Astrocyte of the cerebellum (primary cell): ENCODE measurements around the gene SHC2.
"Not testable (repeated sequence)": the region's sequence is repeated elsewhere in the genome, so short reads cannot be mapped to it uniquely, and the experiment has no call there.

Source experiments
- DNase-seq: peaks from one replicate; pipeline ENCODE4 v3.0.0-alpha.2; 2011; ENCODE audit warnings: low read depth
- H3K4me3 ChIP-seq: 2 replicates; pipeline ENCODE4 v1.5.1; 2011; ENCODE audit warnings: mild to moderate bottlenecking, low read depth, low read length, moderate library complexity
- in situ Hi-C: cut with HindIII; loops from 2 replicates; pipeline ENCODE4 v1.10.0; 2017; ENCODE audit warnings: low sequenced_read_pairs
- TF ChIP-seq, protein P1 (sequence below): IDR thresholded peaks from 2 replicates; pipeline ENCODE4 v1.5.1; 2012; ENCODE audit warnings: low read length, low read depth, moderate library complexity, mild to moderate bottlenecking; ENCODE audit errors: missing control alignments

The SHC2 gene

DNA sequence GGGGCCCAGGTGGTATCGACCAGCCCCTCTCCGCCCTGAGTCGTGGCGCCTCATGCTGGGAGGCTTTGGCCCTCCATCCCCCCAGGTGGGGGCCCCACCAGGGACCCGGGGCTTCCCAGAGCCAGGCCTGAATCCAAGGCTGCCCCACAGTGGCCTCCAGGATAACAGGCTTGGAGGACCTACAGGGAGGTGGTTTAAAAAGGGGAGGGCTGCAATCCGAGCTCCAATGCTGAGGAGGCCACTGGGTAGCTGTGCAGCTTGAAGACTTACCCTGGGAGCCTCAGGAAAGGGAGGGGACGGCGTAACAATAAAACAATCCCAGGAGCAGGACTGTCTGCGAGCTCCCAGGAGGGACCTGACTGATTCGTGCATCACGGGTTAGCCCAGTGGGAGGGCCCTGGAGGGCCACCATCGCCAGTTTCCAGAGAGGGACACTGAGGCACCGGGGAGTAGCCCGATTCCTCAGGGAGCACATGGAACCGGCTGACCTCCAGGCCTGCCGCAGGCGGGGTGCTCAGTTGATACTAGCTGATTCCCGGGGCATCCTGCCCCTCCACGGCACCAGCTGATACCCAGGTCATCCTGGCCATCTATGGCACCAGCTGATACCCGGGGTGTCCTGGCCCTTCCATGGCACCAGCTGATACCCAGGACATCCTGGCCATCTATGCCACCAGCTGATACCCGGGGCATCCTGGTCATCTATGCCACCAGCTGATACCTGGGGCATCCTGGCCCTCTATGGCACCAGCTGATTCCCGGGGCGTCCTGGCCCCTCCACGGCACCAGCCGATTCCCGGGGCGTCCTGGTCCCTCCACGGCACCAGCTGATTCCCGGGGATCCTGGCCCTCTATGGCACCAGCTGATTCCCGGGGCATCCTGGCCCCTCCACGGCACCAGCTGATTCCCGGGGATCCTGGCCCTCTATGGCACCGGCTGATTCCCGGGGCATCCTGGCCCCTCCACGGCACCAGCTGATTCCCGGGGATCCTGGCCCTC, 48.2 kb downstream of the SHC2 start:
- H3K4me3 ChIP-seq = no peak overlapping the region
- TF ChIP-seq, protein P1, sequence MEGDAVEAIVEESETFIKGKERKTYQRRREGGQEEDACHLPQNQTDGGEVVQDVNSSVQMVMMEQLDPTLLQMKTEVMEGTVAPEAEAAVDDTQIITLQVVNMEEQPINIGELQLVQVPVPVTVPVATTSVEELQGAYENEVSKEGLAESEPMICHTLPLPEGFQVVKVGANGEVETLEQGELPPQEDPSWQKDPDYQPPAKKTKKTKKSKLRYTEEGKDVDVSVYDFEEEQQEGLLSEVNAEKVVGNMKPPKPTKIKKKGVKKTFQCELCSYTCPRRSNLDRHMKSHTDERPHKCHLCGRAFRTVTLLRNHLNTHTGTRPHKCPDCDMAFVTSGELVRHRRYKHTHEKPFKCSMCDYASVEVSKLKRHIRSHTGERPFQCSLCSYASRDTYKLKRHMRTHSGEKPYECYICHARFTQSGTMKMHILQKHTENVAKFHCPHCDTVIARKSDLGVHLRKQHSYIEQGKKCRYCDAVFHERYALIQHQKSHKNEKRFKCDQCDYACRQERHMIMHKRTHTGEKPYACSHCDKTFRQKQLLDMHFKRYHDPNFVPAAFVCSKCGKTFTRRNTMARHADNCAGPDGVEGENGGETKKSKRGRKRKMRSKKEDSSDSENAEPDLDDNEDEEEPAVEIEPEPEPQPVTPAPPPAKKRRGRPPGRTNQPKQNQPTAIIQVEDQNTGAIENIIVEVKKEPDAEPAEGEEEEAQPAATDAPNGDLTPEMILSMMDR = no peak
- DNase-seq = no peak
- in situ Hi-C loops = no loop called here

DNA sequence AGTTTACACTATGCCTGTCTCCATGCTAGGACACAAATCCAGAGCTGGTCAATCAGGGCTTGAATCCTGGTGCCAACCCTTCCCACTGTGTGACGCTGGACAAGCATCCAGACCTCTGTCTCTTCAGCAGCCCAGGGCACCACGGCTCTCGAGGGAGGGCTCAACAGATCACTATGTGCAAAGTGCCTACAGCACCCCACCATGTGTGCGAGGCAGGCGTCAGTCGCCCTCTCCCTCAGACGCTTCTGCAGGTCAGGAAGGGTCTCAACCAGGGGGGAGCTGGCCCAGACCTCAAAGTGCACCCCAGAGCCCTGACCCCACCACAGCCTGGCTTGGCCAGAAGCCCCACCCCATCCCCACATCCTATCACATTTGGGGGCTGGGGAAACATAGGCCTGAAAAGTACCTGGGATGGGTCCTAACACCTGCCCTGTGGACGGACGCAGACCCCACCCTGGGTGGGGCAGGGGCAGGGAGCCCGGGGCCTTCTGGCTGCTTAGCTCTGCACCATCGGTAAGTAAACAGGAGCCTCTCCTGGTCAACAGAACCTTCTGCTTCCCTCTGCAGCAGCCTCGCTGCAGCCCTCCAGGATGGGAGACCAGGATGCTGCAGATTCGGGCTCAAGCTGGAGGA, 49.0 kb downstream of the SHC2 start:
- TF ChIP-seq, protein P1 = no peak
- no peak overlapping the region for H3K4me3 ChIP-seq
- DNase-seq = no peak
- in situ Hi-C loops = no loop called here

DNA sequence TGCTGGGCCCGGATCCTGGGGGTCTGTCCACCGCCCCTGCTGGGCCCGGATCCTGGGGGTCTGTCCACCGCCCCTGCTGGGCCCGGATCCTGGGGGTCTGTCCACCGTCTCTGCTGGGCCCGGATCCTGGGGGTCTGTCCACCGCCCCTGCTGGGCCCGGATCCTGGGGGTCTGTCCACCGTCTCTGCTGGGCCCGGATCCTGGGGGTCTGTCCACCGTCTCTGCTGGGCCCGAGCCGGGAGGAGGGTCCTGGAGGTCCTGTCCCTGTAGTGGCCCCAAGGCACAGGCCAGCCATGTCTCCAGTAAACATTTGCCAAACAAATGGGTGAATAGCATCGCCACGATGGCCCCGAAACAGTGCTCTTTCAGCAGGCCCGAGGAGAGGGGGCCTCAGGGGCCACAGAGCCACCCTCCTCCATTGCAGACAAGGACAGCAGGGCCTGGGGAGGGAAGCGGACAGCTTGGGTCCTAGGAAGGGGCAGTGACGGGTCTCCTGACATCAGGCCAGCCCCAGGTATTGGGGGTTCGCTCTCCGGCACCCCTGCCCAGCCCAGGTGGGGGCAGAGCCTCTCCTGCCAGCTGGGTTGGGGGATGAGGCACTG, 49.6 kb downstream of the SHC2 start:
- in situ Hi-C loops, DNase-seq, H3K4me3 ChIP-seq: not testable (repeated sequence)

DNA sequence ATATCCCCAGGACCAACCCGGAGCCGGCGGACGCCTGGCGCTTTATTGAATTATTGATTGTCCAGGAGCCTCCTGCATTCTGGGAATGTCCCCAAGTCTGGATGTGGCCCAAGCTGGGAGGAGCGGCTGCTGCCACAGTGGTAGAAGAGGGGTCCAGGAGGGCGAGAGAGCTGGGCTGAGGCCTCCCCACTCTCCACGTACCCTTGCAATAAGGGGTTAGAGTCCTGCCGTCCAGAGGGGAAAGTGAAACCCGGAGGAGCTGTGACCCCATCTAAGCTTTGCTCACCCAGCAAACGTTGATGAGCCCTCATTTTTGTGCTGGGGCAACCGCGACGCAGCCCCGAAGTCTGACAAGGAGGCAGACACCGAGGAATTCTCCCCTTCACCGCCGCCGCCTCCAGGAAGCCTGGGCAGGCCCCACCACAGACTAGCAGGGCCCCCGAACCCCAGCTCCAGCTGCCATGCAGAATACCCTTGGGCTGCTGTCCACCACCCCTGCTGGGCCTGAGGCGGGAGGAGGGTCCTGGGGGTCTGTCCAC, 50.5 kb downstream of the SHC2 start:
- in situ Hi-C loops = no loop called here
- TF ChIP-seq, protein P1 = no peak
- DNase-seq = no peak
- no peak overlapping the region for H3K4me3 ChIP-seq

DNA sequence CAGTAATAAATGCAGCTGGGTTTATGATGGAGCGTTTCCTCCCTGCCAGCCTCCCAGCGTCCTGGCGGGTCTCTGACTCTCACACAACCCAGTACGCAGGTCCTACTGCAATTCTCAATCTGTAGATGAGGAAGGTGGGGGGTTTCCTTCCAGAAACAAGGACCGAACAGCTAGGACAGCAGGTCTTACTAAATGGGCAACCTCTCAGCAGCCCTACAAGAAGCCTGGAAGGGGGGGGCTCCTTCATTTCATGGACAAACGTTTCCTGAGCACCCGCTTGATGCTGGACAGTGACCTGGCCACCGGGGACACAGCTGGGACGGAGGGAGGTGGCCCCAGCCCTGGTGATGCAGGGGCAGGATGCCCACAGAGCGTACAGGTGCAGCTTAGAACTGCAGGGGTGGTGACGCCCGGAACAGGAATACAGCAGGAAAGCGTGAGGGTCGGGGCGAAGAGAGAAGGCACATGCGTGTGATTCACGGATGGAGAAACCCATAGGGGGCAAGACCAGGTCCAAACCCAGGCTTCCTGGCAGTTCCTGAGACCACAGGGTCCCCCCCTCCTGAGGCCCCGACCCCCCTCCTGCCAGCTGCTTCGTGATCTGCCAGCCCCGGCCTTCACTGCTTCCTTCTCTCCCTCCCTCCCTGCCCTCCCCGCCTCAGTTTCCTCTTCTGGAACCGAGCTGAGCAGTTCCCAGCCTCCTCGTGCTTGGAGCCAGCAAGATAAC, 51.2 kb downstream of the SHC2 start:
- TF ChIP-seq, protein P1 = no peak
- peak overlapping the region; percentile 12 for H3K4me3 ChIP-seq
- in situ Hi-C loops = no loop called here
- DNase-seq = no peak

DNA sequence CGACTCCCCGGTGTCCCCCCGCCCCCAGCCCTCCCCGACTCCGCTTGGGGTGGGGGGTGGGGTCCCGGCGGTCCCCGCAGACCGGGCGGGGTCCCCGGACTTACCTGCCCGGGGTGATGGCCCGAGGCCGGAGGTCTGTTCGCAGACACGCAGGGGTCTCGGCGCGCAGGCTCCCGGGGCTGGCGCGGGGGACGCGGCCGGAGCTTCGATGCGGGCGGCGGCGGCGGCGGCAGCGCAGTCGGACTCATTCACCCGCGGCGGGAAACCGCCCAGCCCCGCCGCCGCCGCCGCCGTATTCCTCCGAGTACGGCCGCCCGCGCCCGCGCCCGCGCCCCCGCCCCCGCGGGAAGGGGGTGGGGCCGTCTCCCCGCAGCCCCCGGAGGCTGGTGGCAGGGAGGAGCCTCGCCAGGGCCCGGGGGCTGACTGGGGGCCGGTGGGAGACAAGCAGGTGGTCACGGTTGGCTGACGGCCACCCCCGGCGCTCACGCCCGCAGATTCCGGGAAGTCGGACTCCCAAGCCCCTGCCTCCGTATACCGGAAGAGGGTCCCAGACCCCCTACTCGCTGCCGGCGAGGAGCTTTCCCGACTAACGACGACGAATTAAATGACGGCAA, 51.8 kb downstream of the SHC2 start, which contains the start of gene C2CD4C:
TSS of gene C2CD4C (minus strand) at position 246 of the 614 bp plus-strand sequence. CDS start 786 bp downstream, outside the sequence.
- in situ Hi-C loops = no loop called here

More for the DNA sequence above, 51.8 kb downstream of the SHC2 start, which contains the start of gene C2CD4C:
- DNase-seq = no peak
- peak within 1 kb of the TSS; percentile 20 for H3K4me3 ChIP-seq
- TF ChIP-seq, protein P1 = no peak
